ENCODE results near the gene CDKN2AIPNL.
"Not testable (repeated sequence)": the region's sequence is repeated elsewhere in the genome, so short reads cannot be mapped to it uniquely, and the experiment has no call there.

Gene CDKN2AIPNL

GRCh38 chr5:134437847-134438581 is 26.3 kb upstream of the CDKN2AIPNL start:
- DNase-seq, result peak; percentile 29

GRCh38 chr5:134437340-134437846 is 25.7 kb upstream of the CDKN2AIPNL start:
- no peak for DNase-seq

- peak; percentile 71 for DNase-seq
Observed at GRCh38 chr5:134436523-134437339, 25.1 kb upstream of the CDKN2AIPNL start.

- peak; percentile 36 for DNase-seq
Observed at GRCh38 chr5:134435560-134435959, 23.9 kb upstream of the CDKN2AIPNL start.

- no peak for DNase-seq
Observed at GRCh38 chr5:134432677-134433359, 21.1 kb upstream of the CDKN2AIPNL start.

- DNase-seq, result no peak
Observed at GRCh38 chr5:134432174-134432573, 20.5 kb upstream of the CDKN2AIPNL start.

- DNase-seq, result no peak
Observed at GRCh38 chr5:134430001-134430569, 18.4 kb upstream of the CDKN2AIPNL start.

- no peak for DNase-seq
Observed at GRCh38 chr5:134427540-134428041, 15.9 kb upstream of the CDKN2AIPNL start.

- DNase-seq, result no peak
Observed at GRCh38 chr5:134426361-134426760, 14.7 kb upstream of the CDKN2AIPNL start.

GRCh38 chr5:134423376-134423775 is 11.7 kb upstream of the CDKN2AIPNL start:
- no peak for DNase-seq

GRCh38 chr5:134422791-134423365 is 11.2 kb upstream of the CDKN2AIPNL start:
- no peak for DNase-seq

GRCh38 chr5:134421038-134421437 is 9.4 kb upstream of the CDKN2AIPNL start:
- DNase-seq, result not testable (repeated sequence)

GRCh38 chr5:134420343-134420742 is 8.7 kb upstream of the CDKN2AIPNL start:
- DNase-seq, result no peak

GRCh38 chr5:134418958-134419357 is 7.3 kb upstream of the CDKN2AIPNL start:
- no peak for DNase-seq

- no peak for DNase-seq
Observed at GRCh38 chr5:134417707-134418106, 6.0 kb upstream of the CDKN2AIPNL start.

- no peak for DNase-seq
Observed at GRCh38 chr5:134413046-134413445, 1.4 kb upstream of the CDKN2AIPNL start.

- no peak for DNase-seq
Observed at GRCh38 chr5:134411228-134411545, 494 bp downstream of the CDKN2AIPNL start.

GRCh38 chr5:134410822-134411221 is 859 bp downstream of the CDKN2AIPNL start:
- DNase-seq, result no peak

GRCh38 chr5:134409321-134409720 is 2.4 kb downstream of the CDKN2AIPNL start:
- DNase-seq, result no peak

- no peak for DNase-seq
Observed at GRCh38 chr5:134406390-134406789, 5.3 kb downstream of the CDKN2AIPNL start.

GRCh38 chr5:134403951-134404350 is 7.7 kb downstream of the CDKN2AIPNL start:
- no peak for DNase-seq

GRCh38 chr5:134398609-134399155 is 13.0 kb downstream of the CDKN2AIPNL start:
- DNase-seq, result no peak
